ENCODE results near the gene ANKRD44.
"Not testable (repeated sequence)": the region's sequence is repeated elsewhere in the genome, so short reads cannot be mapped to it uniquely, and the experiment has no call there.

ANKRD44 gene

DNA sequence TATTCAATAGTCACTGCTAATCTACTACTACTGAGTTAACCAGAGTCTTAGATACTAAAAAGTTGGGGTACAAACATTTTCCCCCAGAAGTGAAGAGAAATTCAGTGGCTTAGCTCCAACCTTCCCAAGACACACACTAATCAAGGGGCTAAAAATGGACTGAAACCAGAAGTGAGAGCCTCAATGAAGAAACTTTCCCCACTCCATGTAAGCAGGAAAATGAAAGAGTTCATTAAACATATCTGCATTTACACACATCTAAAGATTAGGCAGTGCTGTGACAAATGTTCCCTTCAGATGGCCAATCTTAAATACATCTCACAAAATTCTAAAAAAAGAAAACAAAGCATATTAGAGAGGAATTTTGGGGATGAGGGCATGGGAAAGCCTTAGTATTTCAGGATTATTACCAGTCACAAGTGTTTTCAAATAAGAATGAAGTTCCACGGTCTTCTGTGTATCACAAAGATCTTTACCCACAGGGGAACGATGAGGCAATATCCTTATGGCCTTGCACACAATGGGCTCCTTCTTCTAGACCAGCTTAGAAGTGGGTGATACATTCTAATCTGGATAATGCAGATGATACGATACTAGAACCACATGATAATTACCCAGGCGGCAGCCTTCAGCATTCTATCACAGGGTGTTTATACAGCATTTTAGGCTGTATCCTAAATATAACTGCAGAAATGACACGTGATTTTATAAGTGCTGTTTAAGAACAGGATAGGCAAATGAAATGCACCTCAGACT is 17.1 kb downstream of the ANKRD44 start:
- peaks cover 70% of the 10 kb centered on the region for H3K36me3 Mint-ChIP-seq
- H3K4me3 Mint-ChIP-seq, result peak overlapping the region; percentile 52
- peaks cover 88% of the 10 kb centered on the region for H3K4me1 Mint-ChIP-seq
- CTCF ChIA-PET, result interaction anchor here (1.3 to 6.6 kb wide), 2 partner anchors 14 to 50 kb away, joined by 3 to 49 read pairs; partner anchors contain the start of gene ANKRD44
- no peak for DNase-seq
- no peaks in the 10 kb centered on the region for H3K27me3 Mint-ChIP-seq
- peak overlapping the region; percentile 88 for H3K27ac Mint-ChIP-seq
- H3K9me3 Mint-ChIP-seq, result peaks cover 12% of the 10 kb centered on the region

DNA sequence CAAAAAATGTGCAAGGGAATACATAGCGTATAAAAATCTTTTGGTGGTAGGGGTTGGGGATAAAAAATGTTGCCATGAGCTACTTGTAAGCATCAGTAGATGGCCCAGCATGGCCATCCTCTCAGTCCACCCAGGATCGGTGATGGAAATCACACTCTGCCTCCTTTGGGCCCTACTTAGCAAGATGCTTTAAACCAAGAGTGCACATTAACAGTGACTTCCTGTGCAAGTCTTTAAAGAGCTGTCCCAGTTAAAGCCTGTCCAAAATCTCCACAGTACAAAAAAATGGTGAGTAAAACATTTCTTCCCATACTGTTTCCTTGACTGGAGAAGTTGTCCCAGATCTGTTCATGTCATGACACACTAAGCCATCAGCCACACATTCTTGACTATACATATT is 18.0 kb downstream of the ANKRD44 start:
- CTCF ChIA-PET, result interaction anchor here (1.3 to 6.6 kb wide), 2 partner anchors 15 to 49 kb away, joined by 3 to 49 read pairs; partner anchors contain the start of gene ANKRD44
- no peak for DNase-seq
- H3K36me3 Mint-ChIP-seq, result peaks cover 66% of the 10 kb centered on the region
- peaks cover 88% of the 10 kb centered on the region for H3K4me1 Mint-ChIP-seq
- no peaks in the 10 kb centered on the region for H3K27me3 Mint-ChIP-seq
- peak overlapping the region; percentile 44 for H3K4me3 Mint-ChIP-seq
- peaks cover 7% of the 10 kb centered on the region for H3K9me3 Mint-ChIP-seq
- peak overlapping the region; percentile 88 for H3K27ac Mint-ChIP-seq

DNA sequence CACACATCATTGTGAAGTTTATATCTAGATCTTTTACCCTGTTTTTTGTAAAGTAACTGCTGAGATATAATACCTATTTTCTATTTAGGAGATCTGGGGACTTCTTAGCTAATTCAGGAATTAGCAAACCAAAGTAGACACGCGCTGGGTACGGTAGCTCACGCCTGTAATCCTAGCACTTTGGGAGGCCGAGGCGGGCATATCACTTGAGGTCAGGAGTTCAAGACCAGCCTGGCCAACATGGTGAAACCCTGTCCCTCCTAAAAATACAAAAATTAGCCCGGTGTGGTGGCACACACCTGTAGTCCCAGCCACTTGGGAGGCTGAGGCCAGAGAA is 23.0 kb downstream of the ANKRD44 start:
- peak overlapping the region; percentile 63 for H3K4me3 Mint-ChIP-seq

DNA sequence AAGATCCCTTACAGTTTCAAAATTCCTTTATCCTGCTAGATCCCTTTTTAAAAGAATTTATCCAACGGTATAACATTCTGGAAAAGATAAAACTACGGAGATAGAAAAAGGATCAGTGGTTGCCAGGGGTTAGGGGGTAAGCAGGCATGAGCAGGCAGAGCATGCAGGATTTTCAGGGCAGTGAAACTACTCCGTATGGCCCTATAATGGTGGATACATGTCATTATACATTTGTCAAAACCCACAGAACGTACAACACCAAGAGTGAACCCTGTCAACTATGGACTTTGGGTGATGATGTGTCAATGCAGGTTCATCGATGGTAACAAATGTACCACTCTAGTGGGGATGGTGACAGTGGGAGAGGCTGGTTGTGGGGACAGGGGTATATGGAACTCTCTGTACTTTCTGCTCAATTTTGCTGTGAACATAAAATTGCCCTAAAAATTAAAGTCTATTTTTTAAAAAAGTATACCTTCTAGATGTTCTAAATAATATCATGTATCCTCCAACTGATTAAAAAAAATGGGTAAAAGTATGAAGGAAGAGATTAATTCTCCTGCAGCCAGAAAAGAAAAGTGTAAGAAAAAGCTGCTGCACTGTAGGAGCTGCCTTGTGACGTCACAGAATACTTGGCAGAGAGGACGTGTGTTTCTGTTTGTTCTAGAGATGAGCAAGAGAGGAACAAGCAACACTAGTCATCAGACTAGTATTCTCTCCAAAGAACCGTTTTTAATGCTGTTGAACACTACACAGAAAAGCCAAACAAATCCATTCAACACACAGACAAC is 23.6 kb downstream of the ANKRD44 start:
- Mint-ChIP-seq H3K36me3 (peaks cover 47% of the 10 kb centered on the region), H3K27ac (peak overlapping the region; percentile 96), H3K27me3 (no peaks in the 10 kb centered on the region), H3K9me3 (peaks cover 7% of the 10 kb centered on the region), H3K4me3 (peak overlapping the region; percentile 63), H3K4me1 (peaks cover 76% of the 10 kb centered on the region)
- DNase-seq, result peak; percentile 65
- CTCF ChIA-PET, result interaction anchor here (1.0 to 1.4 kb wide), 3 partner anchors 10 to 31 kb away, joined by 3 to 5 read pairs (median 3); no protein-coding TSS in a partner anchor

More for the DNA sequence above, 23.0 kb downstream of the ANKRD44 start:
- not testable (repeated sequence) for H3K9me3 Mint-ChIP-seq, H3K27me3 Mint-ChIP-seq, DNase-seq
- Mint-ChIP-seq H3K36me3 (peaks cover 49% of the 10 kb centered on the region), H3K27ac (peak overlapping the region; percentile 96), H3K4me1 (peaks cover 77% of the 10 kb centered on the region)
- CTCF ChIA-PET, result interaction anchor here (1.0 to 1.4 kb wide), 5 partner anchors 9 to 81 kb away, joined by 3 to 5 read pairs (median 3); no protein-coding TSS in a partner anchor

DNA sequence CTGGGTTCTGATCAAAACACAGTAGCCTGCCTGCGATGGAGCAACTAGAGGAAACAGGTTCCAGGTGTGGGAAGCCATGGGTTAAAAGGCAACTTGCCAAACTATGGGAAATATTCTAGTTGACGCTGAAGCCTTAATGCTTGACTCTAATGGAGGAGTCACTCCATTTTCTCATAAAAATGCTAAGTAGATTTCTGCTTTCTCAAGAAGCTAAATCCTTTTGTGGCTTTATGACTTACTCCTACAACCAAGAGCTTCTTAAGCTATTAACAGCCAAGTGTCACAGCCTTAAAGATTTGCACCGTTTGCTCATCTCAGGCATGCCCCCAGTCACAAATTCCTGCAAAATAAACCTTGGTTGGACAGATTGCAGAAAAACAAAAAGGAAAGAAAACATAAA is 25.2 kb downstream of the ANKRD44 start:
- H3K27ac Mint-ChIP-seq, result peak overlapping the region; percentile 33
- no peak overlapping the region for H3K4me3 Mint-ChIP-seq
- no peaks in the 10 kb centered on the region for H3K27me3 Mint-ChIP-seq
- CTCF ChIA-PET, result no interaction called here
- H3K36me3 Mint-ChIP-seq, result peaks cover 54% of the 10 kb centered on the region
- peaks cover 83% of the 10 kb centered on the region for H3K4me1 Mint-ChIP-seq
- H3K9me3 Mint-ChIP-seq, result peaks cover 3% of the 10 kb centered on the region
- DNase-seq, result no peak

DNA sequence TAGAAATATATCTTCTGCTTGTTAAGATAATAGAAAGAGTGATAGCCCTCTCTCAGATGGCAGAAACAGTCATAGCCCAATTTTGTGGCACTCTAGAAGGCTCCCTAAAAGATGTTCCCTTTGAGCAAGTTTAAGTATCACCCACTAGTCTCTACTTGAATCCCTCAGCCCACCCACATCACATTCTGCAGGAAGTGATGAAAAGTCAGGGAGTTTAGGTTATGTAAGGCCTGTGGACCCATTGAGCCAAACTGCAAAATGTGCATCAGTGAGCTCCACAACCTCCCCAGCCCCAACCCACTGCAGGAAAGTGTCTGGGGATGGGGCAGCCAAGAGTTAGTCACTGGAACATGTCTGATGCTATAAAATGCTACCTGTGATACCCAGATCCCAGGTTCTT is 25.6 kb downstream of the ANKRD44 start:
- no peak for DNase-seq
- H3K27me3 Mint-ChIP-seq, result no peaks in the 10 kb centered on the region
- H3K4me1 Mint-ChIP-seq, result peaks cover 83% of the 10 kb centered on the region
- H3K27ac Mint-ChIP-seq, result no peak overlapping the region
- H3K36me3 Mint-ChIP-seq, result peaks cover 54% of the 10 kb centered on the region
- no peak overlapping the region for H3K4me3 Mint-ChIP-seq
- H3K9me3 Mint-ChIP-seq, result peaks cover 3% of the 10 kb centered on the region
- CTCF ChIA-PET, result no interaction called here

DNA sequence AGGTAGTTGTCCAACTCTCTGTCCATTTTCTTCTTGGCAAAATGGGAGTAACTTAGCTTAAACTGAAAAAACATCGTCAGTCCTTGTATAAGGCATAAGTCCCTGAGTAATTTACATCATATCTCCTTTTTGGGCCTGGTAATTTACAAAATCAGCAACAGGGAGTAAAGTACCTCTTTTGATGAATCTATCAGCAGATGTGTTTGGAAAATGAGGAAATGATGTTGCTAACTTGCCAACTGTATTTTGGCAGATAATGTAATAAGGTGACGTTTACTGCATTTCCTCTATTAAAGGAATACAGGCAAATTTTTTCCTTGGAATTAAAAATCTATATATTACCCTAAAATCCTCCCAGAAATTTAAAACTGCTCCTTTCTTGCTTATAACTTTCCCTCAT is 29.2 kb downstream of the ANKRD44 start:
- DNase-seq, result no peak
- Mint-ChIP-seq H3K36me3 (peaks cover 55% of the 10 kb centered on the region), H3K9me3 (no peaks in the 10 kb centered on the region), H3K4me1 (peaks cover 80% of the 10 kb centered on the region), H3K27ac (no peak overlapping the region), H3K4me3 (no peak overlapping the region), H3K27me3 (no peaks in the 10 kb centered on the region)
- CTCF ChIA-PET, result no interaction called here

DNA sequence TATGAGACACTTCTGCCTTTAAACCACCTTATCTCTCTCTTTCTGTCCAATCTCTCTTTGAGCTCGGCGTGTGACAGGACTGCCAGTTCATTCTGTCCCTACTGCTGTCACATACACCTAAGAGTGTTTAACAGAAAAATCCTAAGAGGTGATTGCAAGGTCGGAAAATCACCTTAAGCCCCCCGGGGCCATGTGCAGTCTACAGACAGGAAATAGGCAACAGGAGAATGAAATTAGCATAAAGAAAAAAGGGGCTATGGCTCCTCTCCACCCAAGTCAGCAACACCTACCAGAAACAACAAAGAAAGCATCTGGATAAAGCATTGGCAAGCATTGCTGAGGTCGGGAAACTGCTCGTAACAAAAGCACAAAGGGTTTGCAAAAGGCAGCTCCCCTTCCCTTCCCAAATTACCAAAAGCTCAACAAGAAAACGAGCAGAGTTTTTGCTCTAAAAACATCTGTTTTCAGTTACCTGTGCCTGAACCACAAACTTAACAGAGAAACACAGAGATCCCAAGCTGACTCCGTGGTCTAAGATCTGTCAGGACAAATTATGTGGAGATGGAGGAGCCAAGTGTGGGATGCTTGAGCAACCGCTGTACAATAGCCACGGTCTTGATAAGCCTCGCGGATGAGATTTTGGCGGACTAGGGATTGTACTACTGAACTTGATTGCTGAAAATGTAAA is 30.4 kb downstream of the ANKRD44 start:
- H3K4me1 Mint-ChIP-seq, result peaks cover 74% of the 10 kb centered on the region
- H3K4me3 Mint-ChIP-seq, result no peak overlapping the region
- H3K36me3 Mint-ChIP-seq, result peaks cover 55% of the 10 kb centered on the region
- H3K9me3 Mint-ChIP-seq, result no peaks in the 10 kb centered on the region
- no peaks in the 10 kb centered on the region for H3K27me3 Mint-ChIP-seq
- H3K27ac Mint-ChIP-seq, result peak overlapping the region; percentile 57
- CTCF ChIA-PET, result interaction anchor here (1.0 kb wide), 1 partner anchor 89 kb away, joined by 4 read pairs; no protein-coding TSS in a partner anchor
- no peak for DNase-seq

DNA sequence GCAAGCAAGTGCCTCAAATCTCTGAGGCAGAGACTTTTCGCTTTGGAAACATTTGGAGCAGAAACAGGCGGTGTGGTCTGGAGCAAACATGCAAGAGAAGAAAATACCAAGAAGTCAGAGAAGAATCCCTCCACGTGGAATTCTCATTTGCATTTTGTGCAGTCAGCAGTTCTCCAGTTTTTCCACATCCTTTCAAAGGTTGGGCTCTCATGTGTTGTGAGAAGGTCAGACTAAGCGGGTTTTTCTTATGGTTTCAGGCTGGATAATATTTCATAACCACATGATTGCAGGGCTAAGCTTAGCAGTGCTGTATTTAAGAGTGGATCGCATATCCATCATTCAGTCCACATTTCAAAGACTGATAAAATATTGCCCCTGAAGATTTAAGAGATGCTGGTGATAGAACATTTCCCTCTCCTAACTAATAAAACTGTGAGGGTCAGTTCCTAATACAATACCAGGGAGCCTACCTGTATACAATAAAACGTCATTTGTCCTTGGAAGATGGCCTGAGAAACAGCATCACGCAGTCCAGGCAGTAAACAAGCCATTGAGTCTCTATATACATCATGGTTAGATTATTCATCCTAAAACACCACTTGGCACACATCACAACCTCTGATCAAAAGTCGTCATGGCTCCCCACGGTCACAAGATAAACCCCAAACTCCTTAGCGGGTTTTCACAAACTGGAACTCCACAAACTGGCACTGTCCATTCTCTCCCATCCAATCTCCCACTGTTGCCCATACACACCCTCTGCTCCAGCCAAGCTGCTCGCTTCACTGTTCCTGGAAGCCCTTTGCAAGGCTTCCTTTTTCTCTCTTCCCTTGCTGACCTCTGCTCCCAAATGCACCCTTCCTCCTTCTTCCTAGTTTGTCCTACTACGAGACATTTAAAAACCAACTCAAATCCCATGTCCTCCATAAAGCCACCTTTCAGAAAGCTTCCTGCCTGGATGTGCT is 31.5 kb downstream of the ANKRD44 start:
- H3K4me3 Mint-ChIP-seq, result no peak overlapping the region
- H3K9me3 Mint-ChIP-seq, result no peaks in the 10 kb centered on the region
- no peaks in the 10 kb centered on the region for H3K27me3 Mint-ChIP-seq
- CTCF ChIA-PET, result no interaction called here
- peaks cover 54% of the 10 kb centered on the region for H3K36me3 Mint-ChIP-seq
- peaks cover 73% of the 10 kb centered on the region for H3K4me1 Mint-ChIP-seq
- peak overlapping the region; percentile 57 for H3K27ac Mint-ChIP-seq
- no peak for DNase-seq

DNA sequence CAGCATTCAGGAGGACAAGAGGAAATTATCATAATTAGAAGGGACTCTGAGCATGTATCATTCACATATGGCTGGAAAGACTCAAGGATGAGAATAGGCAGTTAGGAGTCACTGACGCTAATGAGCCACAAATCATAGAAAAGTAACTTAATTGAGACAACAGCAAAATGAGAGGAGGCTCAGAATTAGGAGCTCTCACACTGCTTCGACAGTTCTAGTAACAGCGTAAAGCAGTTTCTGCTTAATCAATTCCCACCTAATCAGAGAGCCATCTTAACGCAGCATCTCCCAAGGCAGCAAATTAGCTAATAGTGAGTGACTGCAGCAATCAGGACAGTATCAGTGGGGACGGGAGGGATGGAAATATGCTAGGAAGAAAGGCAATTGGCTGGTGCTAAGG is 32.8 kb downstream of the ANKRD44 start:
- H3K36me3 Mint-ChIP-seq, result peaks cover 55% of the 10 kb centered on the region

DNA sequence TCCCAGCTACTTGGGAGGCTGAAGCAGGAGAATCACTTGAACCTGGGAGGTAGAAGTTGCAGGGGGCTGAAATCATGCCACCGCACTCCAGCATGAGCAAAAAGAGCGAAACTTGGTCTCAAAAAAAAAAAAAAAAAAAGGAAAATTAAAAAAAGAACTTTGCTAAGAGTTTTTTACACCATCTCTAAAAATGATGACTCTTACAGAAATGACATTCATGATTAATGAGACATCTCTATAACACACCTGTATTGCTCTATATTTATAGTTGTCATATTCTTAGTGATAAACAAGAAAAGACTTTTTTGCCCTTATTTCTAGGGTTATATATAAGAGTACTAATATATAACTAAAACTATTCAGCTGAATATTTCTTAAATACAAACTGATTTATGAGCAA is 34.4 kb downstream of the ANKRD44 start:
- H3K4me3 Mint-ChIP-seq, result no peak overlapping the region
- no peaks in the 10 kb centered on the region for H3K27me3 Mint-ChIP-seq
- no peak overlapping the region for H3K27ac Mint-ChIP-seq
- H3K4me1 Mint-ChIP-seq, result peaks cover 70% of the 10 kb centered on the region
- H3K36me3 Mint-ChIP-seq, result peaks cover 47% of the 10 kb centered on the region
- no peak for DNase-seq
- no peaks in the 10 kb centered on the region for H3K9me3 Mint-ChIP-seq
- CTCF ChIA-PET, result interaction anchor here (0.9 kb wide), 1 partner anchor 85 kb away, joined by 3 read pairs; no protein-coding TSS in a partner anchor

More for the DNA sequence above, 32.8 kb downstream of the ANKRD44 start:
- Mint-ChIP-seq H3K27me3 (no peaks in the 10 kb centered on the region), H3K4me1 (peaks cover 75% of the 10 kb centered on the region), H3K4me3 (no peak overlapping the region), H3K27ac (no peak overlapping the region), H3K9me3 (no peaks in the 10 kb centered on the region)
- CTCF ChIA-PET, result interaction anchor here (0.8 to 1.3 kb wide), 2 partner anchors 11 to 16 kb away, joined by 3 read pairs; no protein-coding TSS in a partner anchor
- DNase-seq, result no peak

DNA sequence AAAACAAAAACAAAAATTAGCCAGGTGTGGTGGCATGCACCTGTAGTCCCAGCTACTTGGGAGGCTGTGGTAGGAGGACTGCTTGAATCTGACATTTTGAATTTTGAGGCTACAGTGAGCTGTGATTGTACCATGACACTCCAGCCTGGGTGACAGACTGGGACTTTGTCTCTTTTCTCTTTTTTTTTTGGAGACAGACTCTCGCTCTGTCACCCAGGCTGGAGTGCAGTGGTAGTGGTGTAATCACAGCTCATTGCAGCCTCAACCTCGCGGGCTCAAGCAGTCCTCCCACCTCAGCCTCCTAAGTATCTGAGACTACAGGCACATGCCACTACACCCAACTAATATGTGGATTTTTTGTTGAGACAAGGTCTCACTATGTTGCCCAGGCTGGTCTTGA is 35.6 kb downstream of the ANKRD44 start:
- Mint-ChIP-seq H3K27ac (no peak overlapping the region), H3K4me1 (peaks cover 70% of the 10 kb centered on the region), H3K36me3 (peaks cover 45% of the 10 kb centered on the region), H3K4me3 (no peak overlapping the region), H3K9me3 (no peaks in the 10 kb centered on the region), H3K27me3 (no peaks in the 10 kb centered on the region)
- DNase-seq, result no peak
- CTCF ChIA-PET, result no interaction called here

DNA sequence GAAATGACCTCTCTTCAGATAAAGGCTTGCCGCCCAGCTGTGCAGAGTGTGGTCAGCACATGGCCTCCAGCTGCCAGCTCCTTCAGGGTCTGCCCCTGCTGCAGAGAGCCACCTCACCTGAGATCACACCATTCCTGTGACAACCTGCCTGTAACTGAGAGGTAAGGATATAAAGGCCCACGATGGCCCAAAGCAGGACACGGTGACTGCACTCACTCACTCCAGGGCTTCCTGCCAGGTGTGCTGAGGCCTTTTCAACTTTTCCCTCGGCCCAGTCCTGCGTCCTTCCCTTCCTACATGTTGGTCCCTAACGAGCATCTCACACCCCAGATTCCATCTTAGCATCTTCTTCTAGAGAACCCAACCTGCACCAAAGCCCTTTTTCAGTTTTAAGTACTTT is 36.2 kb downstream of the ANKRD44 start:
- DNase-seq, result no peak
- Mint-ChIP-seq H3K4me1 (peaks cover 70% of the 10 kb centered on the region), H3K27me3 (no peaks in the 10 kb centered on the region), H3K9me3 (no peaks in the 10 kb centered on the region), H3K4me3 (no peak overlapping the region), H3K27ac (no peak overlapping the region), H3K36me3 (peaks cover 39% of the 10 kb centered on the region)
- CTCF ChIA-PET, result no interaction called here

All from activated naive CD4-positive, alpha-beta T cell treated with anti-CD3 and anti-CD28 coated beads, Interleukin-2, amount 10 ng/mL, durations not matched to agents 7 days and 5 days (primary cell).